IPS-18a (cell line): ENCODE measurements around the gene MEGF9.
"Not testable (repeated sequence)": the region's sequence is repeated elsewhere in the genome, so short reads cannot be mapped to it uniquely, and the experiment has no call there.

Experiments used
- H3K27ac ChIP-seq: one replicate; pipeline ENCODE4 v1.5.1; 2013; ENCODE audit warnings: low read length
- H3K27me3 ChIP-seq: one replicate; pipeline ENCODE4 v1.6.1; 2013; ENCODE audit warnings: mild to moderate bottlenecking, low read length; ENCODE audit not compliant: control insufficient read depth, insufficient read depth
- H3K36me3 ChIP-seq: one replicate; pipeline ENCODE4 v1.6.1; 2013; ENCODE audit warnings: low read depth, low read length; ENCODE audit not compliant: control insufficient read depth
- H3K4me1 ChIP-seq: one replicate; pipeline ENCODE4 v1.6.1; 2013; ENCODE audit warnings: low read depth, low read length; ENCODE audit not compliant: control insufficient read depth
- H3K4me3 ChIP-seq: one replicate; pipeline ENCODE4 v1.5.1; 2013; ENCODE audit warnings: low read length
- H3K9ac ChIP-seq: one replicate; pipeline ENCODE4 v1.6.1; 2013; ENCODE audit warnings: mild to moderate bottlenecking, low read length, moderate library complexity
- H3K9me3 ChIP-seq: one replicate; pipeline ENCODE4 v1.6.1; 2013; ENCODE audit warnings: low read depth, low read length; ENCODE audit not compliant: control insufficient read depth

MEGF9 gene

DNA sequence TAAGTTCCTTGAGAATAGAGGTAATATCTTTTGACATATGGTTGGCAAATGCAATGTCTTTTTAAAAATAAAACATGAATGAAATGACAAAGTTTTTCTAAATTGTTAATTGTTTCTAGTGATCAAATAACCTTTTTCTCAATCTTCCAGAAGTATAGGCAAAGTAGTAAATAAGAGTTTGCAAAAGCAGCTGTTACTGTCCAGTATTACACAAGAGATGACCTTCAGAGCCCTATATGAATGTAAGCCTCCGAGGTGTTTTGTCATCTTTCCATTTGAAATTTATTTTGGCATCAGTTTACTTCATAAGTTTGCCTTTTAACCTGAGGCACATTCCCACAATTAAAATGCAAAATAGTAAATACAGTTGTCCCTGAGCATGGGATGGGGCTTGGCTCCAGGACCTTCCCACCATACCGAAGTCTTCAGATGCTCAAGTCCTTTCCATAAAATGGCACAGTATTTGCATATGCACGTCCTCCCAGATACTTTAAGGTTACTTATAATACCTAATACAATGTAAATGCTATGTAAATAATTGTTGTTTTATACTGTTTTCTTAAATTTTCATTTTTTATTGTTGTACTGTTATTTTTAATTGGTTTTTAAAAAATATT, 65.6 kb downstream of the MEGF9 start:
- no peaks in the 10 kb centered on the region for H3K4me1 ChIP-seq
- no peaks in the 10 kb centered on the region for H3K27me3 ChIP-seq
- no peak overlapping the region for H3K4me3 ChIP-seq
- H3K27ac ChIP-seq = no peak overlapping the region
- no peaks in the 10 kb centered on the region for H3K9me3 ChIP-seq
- no peaks in the 10 kb centered on the region for H3K36me3 ChIP-seq
- H3K9ac ChIP-seq = no peak overlapping the region

DNA sequence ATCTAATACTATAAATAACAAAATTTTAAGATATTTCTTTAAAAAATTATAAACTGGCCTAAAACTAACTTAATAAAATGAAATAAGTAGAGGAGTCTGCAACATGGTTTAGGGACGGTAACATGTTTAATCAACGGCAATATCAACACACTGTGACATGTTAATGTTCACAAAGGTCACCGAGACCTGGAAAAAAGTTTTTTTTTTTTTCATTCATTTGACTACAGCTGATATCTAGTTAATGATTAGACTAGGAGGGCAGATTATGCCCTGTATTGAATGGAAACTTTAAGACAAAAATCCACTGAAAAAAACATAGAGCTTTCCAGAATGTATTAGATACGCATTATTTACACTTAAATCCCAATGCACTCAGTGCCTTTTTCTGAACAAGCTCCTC, 67.3 kb downstream of the MEGF9 start:
- Histone ChIP-seq H3K4me3 (no peak overlapping the region), H3K27me3 (no peaks in the 10 kb centered on the region), H3K9ac (no peak overlapping the region), H3K9me3 (no peaks in the 10 kb centered on the region), H3K4me1 (no peaks in the 10 kb centered on the region), H3K36me3 (no peaks in the 10 kb centered on the region), H3K27ac (no peak overlapping the region)

DNA sequence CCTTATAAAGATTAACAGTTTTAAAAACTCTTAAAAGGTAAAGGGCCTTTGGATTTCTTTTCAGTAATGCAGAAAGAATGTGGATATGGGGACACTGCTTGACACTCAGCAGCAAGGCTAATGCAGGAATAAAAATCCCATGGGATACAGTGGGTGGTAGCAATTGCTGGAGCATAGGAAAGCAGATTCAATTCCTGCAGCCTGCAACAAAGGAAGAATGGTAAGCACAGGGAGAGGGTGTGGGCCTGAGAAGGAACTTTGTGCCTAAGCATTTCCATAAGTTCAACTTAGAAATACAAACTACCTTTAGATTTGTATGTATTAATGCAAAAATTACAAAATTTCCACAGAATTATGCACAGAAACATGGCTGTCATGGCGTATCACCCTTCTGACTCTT, 68.5 kb downstream of the MEGF9 start:
- Histone ChIP-seq H3K4me1 (no peaks in the 10 kb centered on the region), H3K4me3 (no peak overlapping the region), H3K9ac (no peak overlapping the region), H3K36me3 (no peaks in the 10 kb centered on the region), H3K27ac (no peak overlapping the region), H3K27me3 (no peaks in the 10 kb centered on the region), H3K9me3 (no peaks in the 10 kb centered on the region)

DNA sequence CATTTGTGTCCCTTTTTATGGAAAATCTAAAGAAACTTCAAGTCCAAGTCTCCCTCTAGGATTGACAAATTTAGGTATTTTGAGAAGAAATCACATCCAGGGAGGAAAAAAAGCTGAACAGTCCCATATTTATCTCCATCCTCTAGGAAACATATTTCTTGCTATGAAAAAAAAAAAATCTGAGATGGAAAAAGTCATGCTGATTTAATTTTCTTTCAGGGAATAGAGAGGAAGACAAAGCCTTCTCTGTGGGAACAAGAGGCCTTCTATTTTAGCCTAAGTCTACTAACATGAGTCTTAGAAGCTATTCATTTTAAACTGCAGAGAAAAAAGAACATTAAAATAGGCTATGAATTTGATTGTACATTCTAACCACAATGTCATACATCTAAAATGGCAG, 71.2 kb downstream of the MEGF9 start:
- Histone ChIP-seq H3K9me3 (no peaks in the 10 kb centered on the region), H3K4me1 (no peaks in the 10 kb centered on the region), H3K4me3 (no peak overlapping the region), H3K36me3 (no peaks in the 10 kb centered on the region), H3K27me3 (no peaks in the 10 kb centered on the region), H3K9ac (no peak overlapping the region), H3K27ac (no peak overlapping the region)

DNA sequence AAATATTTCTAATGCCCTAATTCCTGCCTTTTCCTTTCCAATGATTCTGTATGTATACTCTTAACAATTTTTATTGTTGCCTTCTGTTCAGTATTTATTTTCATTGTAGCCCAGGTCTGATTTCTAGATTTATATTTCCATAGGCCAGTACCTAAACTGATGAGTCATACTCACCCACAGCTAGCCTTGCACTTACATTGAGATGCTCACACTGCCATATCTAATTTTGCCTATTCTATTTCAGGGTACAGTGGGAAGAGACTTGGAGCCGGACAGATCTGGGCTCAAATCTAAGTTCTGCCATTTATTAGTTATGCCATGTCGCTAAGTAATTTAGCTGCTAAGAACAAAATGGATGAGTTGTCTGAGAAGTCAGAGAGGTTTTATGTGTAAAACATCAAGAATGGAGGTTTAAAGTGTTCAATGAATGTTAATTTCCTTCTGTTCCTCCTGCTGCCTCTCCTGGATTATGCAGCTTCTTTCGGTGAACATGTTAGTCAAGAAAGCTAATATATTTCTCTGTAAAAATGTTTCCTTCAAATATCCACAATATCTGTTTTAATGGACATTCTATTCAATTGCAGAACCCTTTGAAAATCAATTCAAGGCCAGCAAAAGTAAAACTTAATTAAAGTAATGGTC, 72.0 kb downstream of the MEGF9 start:
- no peak overlapping the region for H3K27ac ChIP-seq
- no peaks in the 10 kb centered on the region for H3K9me3 ChIP-seq
- no peak overlapping the region for H3K4me3 ChIP-seq
- H3K9ac ChIP-seq = no peak overlapping the region
- H3K4me1 ChIP-seq = no peaks in the 10 kb centered on the region
- no peaks in the 10 kb centered on the region for H3K27me3 ChIP-seq
- no peaks in the 10 kb centered on the region for H3K36me3 ChIP-seq

DNA sequence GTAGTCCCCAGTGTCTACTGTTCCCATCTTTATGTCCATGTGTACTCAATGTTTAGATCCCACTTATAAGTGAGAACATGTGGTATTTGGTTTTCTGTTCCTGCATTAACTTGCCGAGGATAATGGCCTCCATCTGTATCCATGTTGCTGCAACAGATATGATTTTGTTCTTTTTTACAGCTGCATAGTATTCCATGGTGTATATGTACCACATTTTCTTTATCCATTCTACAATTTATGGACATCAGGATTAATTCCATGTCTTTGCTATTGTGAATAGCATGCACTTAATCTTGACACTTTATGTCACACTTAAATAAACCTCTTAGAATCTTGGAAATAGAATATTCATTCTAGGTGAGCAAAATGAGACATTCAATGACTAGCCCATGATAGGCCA, 73.4 kb downstream of the MEGF9 start:
- not testable (repeated sequence) for H3K9ac ChIP-seq, H3K27me3 ChIP-seq, H3K4me3 ChIP-seq, H3K27ac ChIP-seq, H3K9me3 ChIP-seq, H3K36me3 ChIP-seq, H3K4me1 ChIP-seq

DNA sequence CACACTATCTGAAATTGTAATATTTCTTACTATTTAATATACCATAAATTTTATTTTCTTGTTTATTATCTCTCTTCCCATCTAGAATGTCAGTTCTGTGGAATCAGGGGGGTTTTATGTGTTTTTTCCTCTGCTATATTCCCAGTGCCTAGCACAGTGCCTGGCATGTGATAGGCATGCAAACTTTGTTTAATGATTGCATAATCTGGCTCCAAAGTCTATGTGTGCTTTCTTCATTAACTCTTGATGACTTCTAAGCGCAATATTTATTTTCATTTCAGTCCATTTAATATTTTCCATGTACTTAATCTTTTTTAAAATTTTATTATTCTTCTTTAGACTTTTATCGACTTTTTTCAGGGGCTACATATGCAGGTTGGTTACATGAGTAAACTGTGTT, 73.9 kb downstream of the MEGF9 start:
- Histone ChIP-seq H3K27ac (no peak overlapping the region), H3K36me3 (no peaks in the 10 kb centered on the region), H3K9me3 (peaks cover 2% of the 10 kb centered on the region), H3K4me1 (no peaks in the 10 kb centered on the region), H3K27me3 (no peaks in the 10 kb centered on the region), H3K4me3 (no peak overlapping the region), H3K9ac (no peak overlapping the region)

DNA sequence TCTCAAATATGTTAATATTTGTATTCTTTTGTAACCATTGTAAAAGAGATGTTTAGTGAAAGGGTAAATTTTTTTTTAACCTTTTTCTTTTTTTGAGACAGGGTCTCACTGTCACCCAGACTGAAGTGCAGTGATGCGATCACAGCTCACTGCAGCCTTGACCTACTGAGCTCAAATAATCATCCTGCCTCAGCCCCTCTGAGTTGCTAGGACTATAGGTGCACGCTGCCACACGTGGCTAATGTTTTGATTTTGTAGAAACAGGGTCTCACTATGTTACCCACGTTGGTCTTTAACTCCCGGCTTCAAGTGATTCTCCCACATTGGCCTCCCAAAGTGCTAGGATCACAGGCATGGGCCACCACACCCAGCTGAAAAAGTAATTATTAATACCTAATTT, 76.4 kb downstream of the MEGF9 start:
- no peaks in the 10 kb centered on the region for H3K36me3 ChIP-seq
- peaks cover 11% of the 10 kb centered on the region for H3K9me3 ChIP-seq
- no peak overlapping the region for H3K9ac ChIP-seq
- no peaks in the 10 kb centered on the region for H3K4me1 ChIP-seq
- H3K27ac ChIP-seq = no peak overlapping the region
- H3K4me3 ChIP-seq = no peak overlapping the region
- H3K27me3 ChIP-seq = no peaks in the 10 kb centered on the region

DNA sequence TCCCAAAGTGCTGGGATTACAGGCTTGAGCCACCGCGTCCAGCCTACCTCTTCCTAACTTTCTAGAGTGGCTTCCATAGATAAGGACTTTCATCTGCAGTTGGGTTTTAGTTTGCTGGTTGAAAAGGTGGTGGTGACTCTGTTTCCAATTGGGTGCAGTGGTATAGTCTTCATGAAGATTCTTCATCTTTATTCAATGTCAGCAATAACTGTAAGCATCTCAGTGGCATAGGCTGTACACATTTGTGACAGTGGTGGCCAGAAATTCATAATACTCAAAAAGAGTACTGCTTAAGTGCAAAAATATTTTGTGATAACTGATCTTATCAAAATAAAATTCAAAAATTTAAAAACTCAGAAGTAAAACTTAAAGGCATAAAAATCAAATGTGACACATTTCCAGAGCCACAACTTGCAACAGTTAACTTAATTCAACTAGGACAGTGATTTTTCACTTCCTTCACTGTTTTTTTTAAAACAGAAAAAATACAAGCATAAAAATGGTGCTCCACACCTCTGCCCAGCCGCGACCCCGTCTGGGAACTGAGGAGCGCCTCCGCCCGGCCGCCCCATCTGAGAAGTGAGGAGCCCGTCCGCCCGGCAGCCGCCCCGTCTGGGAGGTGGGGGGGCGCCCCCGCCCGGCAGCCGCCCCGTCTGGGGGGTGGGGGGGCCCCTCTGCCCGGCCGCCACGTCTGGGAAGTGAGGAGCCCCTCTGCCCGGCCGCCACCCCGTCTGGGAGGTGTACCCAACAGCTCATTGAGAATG, 77.9 kb downstream of the MEGF9 start:
- no peaks in the 10 kb centered on the region for H3K4me1 ChIP-seq
- H3K9me3 ChIP-seq = peaks cover 11% of the 10 kb centered on the region
- H3K27me3 ChIP-seq = no peaks in the 10 kb centered on the region
- no peaks in the 10 kb centered on the region for H3K36me3 ChIP-seq
- H3K27ac ChIP-seq = no peak overlapping the region
- H3K9ac ChIP-seq = no peak overlapping the region
- no peak overlapping the region for H3K4me3 ChIP-seq

DNA sequence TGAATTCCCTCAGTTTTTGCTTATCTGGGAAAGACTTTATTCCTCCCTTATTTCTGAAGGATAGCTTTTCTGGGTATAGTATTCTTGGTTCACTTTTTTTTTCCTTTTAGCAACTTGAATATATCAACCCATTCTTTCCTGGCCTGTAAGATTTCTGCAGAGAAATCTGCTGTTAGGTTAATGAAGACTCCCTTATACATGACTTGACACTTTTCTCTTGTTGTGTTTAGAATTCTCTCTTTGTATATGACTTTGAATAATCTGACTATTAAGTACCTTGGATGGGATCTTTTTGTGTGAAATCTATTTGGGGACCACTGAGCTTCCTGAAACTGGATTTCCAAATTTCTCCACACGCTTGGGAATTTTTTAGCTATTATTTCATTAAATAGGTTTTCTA, 79.3 kb downstream of the MEGF9 start:
- Histone ChIP-seq H3K36me3 (no peaks in the 10 kb centered on the region), H3K4me1 (no peaks in the 10 kb centered on the region), H3K4me3 (no peak overlapping the region), H3K27ac (no peak overlapping the region), H3K9me3 (peaks cover 11% of the 10 kb centered on the region), H3K9ac (no peak overlapping the region), H3K27me3 (no peaks in the 10 kb centered on the region)

DNA sequence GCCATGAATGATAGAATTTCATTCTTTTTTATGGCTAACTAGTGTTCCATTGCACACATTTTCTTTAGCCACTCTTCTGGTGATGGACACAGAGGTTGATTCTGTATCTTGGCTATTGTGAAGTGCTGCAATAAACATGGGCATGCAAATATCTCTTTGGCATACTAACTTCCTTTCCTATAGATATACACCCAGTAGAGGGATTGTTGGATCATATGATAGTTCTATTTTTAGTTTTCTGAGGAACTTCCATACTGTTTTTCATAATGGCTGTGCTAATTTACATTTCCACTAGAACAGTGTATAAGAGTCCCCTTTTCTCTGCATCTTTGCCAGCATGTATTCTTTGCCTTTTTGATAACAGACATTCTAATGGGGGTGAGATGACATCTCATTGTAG, 83.9 kb downstream of the MEGF9 start:
- H3K4me1 ChIP-seq = no peaks in the 10 kb centered on the region
- no peak overlapping the region for H3K27ac ChIP-seq
- H3K27me3 ChIP-seq = no peaks in the 10 kb centered on the region
- H3K4me3 ChIP-seq = no peak overlapping the region
- H3K9ac ChIP-seq = no peak overlapping the region
- peaks cover 9% of the 10 kb centered on the region for H3K9me3 ChIP-seq
- H3K36me3 ChIP-seq = no peaks in the 10 kb centered on the region
